Breast epithelium (tissue), 4 donors: Measurements from ENCODE around the gene CCDC97. TPM values are rescaled to one million over a fixed set of nuclear protein-coding genes. Genes with fewer than 3 reads are reported as not detected.

ENCODE experiments used
- DNase-seq, 2 donors: peaks; one replicate each; pipeline ENCODE4 v3.0.0-alpha.2; 2019; ENCODE audit warnings: low spot score in 2 of 2
- H3K27ac ChIP-seq, 2 donors: fragments of 200-600 bp; sonication (generic) in 1 of 2; one replicate each; pipeline ENCODE4 v1.5.1; 2016 to 2019; ENCODE audit warnings: mild to moderate bottlenecking in 1 of 2
- H3K27me3 ChIP-seq, 2 donors: fragments of 200-600 bp; sonication (generic) in 1 of 2; one replicate each; pipeline versions ENCODE4 v1.5.1 to v1.6.0; 2017 to 2019; ENCODE audit warnings: control low read depth in 1 of 2, mild to moderate bottlenecking in 1 of 2
- H3K36me3 ChIP-seq: fragments of 200-600 bp; one replicate; pipeline ENCODE4 v1.5.1; 2019
- H3K4me1 ChIP-seq, 2 donors: fragments of 200-600 bp; sonication (generic); one replicate each; pipeline ENCODE4 v1.5.1; 2016 to 2019; ENCODE audit warnings: control low read depth in 1 of 2
- H3K4me3 ChIP-seq, 3 donors: fragments of 200-600 bp; sonication (generic); 1 replicate in 2 of 3; 2 replicates in 1 of 3; pipeline ENCODE4 v1.5.1; 2016 to 2019; ENCODE audit warnings: mild to moderate bottlenecking in 3 of 3, moderate library complexity in 2 of 3
- H3K9me3 ChIP-seq, 2 donors: fragments of 200-600 bp; sonication (generic) in 1 of 2; one replicate each; pipeline ENCODE4 v1.5.1; 2016 to 2019; ENCODE audit warnings: control low read depth in 1 of 2
- POLR2A ChIP-seq: fragments of 450-650 bp; IDR thresholded peaks from one replicate; pipeline ENCODE4 v1.6.1; 2016; ENCODE audit warnings: antibody characterized with exemption, mild to moderate bottlenecking, moderate library complexity
- POLR2AphosphoS5 ChIP-seq, 3 donors: sonication (generic); formaldehyde crosslinking; IDR thresholded peaks; one replicate each; pipeline ENCODE4 v1.6.1; 2017; ENCODE audit warnings: antibody characterized with exemption in 3 of 3
- intact Hi-C: fragments of 100-400 bp; cut with DNase I; formaldehyde crosslinking; loops from one replicate; pipeline ENCODE4 v1.15.1; 2023; ENCODE audit warnings: low total_unique reads
- total RNA-seq, 3 donors: library from RNA; depleted of rRNA; stranded (reverse); fragments of >200 nt; gene quantifications; one replicate each; pipeline ENCODE4 v1.1.0, GENCODE V29; 2016
- TF ChIP-seq, protein P1 (sequence below), 3 donors: fragments of 450-650 bp; IDR thresholded peaks; one replicate each; pipeline ENCODE4 v1.5.1; 2016 to 2017; ENCODE audit warnings: antibody characterized with exemption in 3 of 3, mild to moderate bottlenecking in 3 of 3, moderate library complexity in 3 of 3

CCDC97 gene
- total RNA-seq, 3 donors from 2014 or later, result 15.4 to 15.7 (median 15.4) TPM

GRCh38 chr19:41316306-41316920 is 6.4 kb downstream of the CCDC97 start:
- Histone ChIP-seq H3K36me3 (no peaks in the 10 kb centered on the region), H3K4me1 (peaks cover 0 to 5% of the 10 kb centered on the region in 2 donors), H3K4me3 (no peak overlapping the region), H3K27ac (no peak overlapping the region), H3K9me3 (no peaks in the 10 kb centered on the region), H3K27me3 (no peaks in the 10 kb centered on the region)
- intact Hi-C loops, result no loop called here
- no peak for DNase-seq
- TF ChIP-seq POLR2A (no peak), POLR2AphosphoS5 (IDR thresholded peaks at IDR 0.05) (no peak)
- TF ChIP-seq, protein P1, sequence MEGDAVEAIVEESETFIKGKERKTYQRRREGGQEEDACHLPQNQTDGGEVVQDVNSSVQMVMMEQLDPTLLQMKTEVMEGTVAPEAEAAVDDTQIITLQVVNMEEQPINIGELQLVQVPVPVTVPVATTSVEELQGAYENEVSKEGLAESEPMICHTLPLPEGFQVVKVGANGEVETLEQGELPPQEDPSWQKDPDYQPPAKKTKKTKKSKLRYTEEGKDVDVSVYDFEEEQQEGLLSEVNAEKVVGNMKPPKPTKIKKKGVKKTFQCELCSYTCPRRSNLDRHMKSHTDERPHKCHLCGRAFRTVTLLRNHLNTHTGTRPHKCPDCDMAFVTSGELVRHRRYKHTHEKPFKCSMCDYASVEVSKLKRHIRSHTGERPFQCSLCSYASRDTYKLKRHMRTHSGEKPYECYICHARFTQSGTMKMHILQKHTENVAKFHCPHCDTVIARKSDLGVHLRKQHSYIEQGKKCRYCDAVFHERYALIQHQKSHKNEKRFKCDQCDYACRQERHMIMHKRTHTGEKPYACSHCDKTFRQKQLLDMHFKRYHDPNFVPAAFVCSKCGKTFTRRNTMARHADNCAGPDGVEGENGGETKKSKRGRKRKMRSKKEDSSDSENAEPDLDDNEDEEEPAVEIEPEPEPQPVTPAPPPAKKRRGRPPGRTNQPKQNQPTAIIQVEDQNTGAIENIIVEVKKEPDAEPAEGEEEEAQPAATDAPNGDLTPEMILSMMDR (IDR thresholded peaks at IDR 0.05), result no peak

GRCh38 chr19:41318696-41319499 is 8.9 kb downstream of the CCDC97 start:
- no peak overlapping the region for H3K27ac ChIP-seq
- H3K4me3 ChIP-seq, result no peak overlapping the region
- no peak for TF ChIP-seq POLR2A
- TF ChIP-seq, protein P1 (IDR thresholded peaks at IDR 0.05), result no peak
- no peak for TF ChIP-seq POLR2AphosphoS5 (IDR thresholded peaks at IDR 0.05)
- H3K4me1 ChIP-seq, result no peaks in the 10 kb centered on the region
- no peak for DNase-seq
- no peaks in the 10 kb centered on the region for H3K9me3 ChIP-seq
- H3K27me3 ChIP-seq, result no peaks in the 10 kb centered on the region
- intact Hi-C loops, result no loop called here
- no peaks in the 10 kb centered on the region for H3K36me3 ChIP-seq

- intact Hi-C loops, result no loop called here
- DNase-seq, result no peak
- Histone ChIP-seq H3K9me3 (no peaks in the 10 kb centered on the region), H3K27me3 (no peaks in the 10 kb centered on the region), H3K27ac (no peak overlapping the region), H3K4me3 (no peak overlapping the region), H3K36me3 (no peaks in the 10 kb centered on the region), H3K4me1 (peaks cover 0 to 5% of the 10 kb centered on the region in 2 donors)
- no peak for TF ChIP-seq POLR2A
- no peak for TF ChIP-seq POLR2AphosphoS5 (IDR thresholded peaks at IDR 0.05)
- TF ChIP-seq, protein P1 (IDR thresholded peaks at IDR 0.05), result no peak
Measured at GRCh38 chr19:41319500-41320184, 9.7 kb downstream of the CCDC97 start.

GRCh38 chr19:41320185-41320518 is 10.2 kb downstream of the CCDC97 start:
- intact Hi-C loops, result no loop called here
- H3K4me1 ChIP-seq, result peaks cover 0 to 5% of the 10 kb centered on the region in 2 donors
- no peak for DNase-seq
- H3K27me3 ChIP-seq, result no peaks in the 10 kb centered on the region
- H3K27ac ChIP-seq, result no peak overlapping the region
- H3K4me3 ChIP-seq, result no peak overlapping the region
- H3K9me3 ChIP-seq, result no peaks in the 10 kb centered on the region
- H3K36me3 ChIP-seq, result no peaks in the 10 kb centered on the region
- TF ChIP-seq, protein P1 (IDR thresholded peaks at IDR 0.05), result no peak
- TF ChIP-seq POLR2AphosphoS5 (IDR thresholded peaks at IDR 0.05) (no peak), POLR2A (no peak)

- TF ChIP-seq POLR2AphosphoS5 (IDR thresholded peaks at IDR 0.05), result no peak
- no peak for TF ChIP-seq POLR2A
- TF ChIP-seq, protein P1 (IDR thresholded peaks at IDR 0.05), result no peak
- no peaks in the 10 kb centered on the region for H3K9me3 ChIP-seq
- H3K27ac ChIP-seq, result no peak overlapping the region
- H3K27me3 ChIP-seq, result no peaks in the 10 kb centered on the region
- no peak overlapping the region for H3K4me3 ChIP-seq
- no peaks in the 10 kb centered on the region for H3K36me3 ChIP-seq
- H3K4me1 ChIP-seq, result peaks cover 0 to 5% of the 10 kb centered on the region in 2 donors
- intact Hi-C loops, result no loop called here
- DNase-seq, result no peak
Measured at GRCh38 chr19:41320568-41320967, 10.6 kb downstream of the CCDC97 start.
